Upper lobe of left lung (tissue), 4 donors: ENCODE results near the gene SLC6A18.

Source experiments
- CTCF ChIP-seq, 6 experiments: fragments of 450-650 bp in 4 of 6; fragments of 200-600 bp in 2 of 6; sonication (generic) in 2 of 6; IDR thresholded peaks; one replicate each; pipeline ENCODE4 v1.5.1; 2016 to 2019; ENCODE audit warnings: antibody characterized with exemption in 6 of 6
- POLR2AphosphoS5 ChIP-seq, 2 donors: sonication (generic); formaldehyde crosslinking; IDR thresholded peaks; one replicate each; pipeline ENCODE4 v1.5.1; 2017; ENCODE audit warnings: antibody characterized with exemption in 2 of 2

GRCh38 chr5:1222147-1222546 lies 3.0 kb upstream of the SLC6A18 start:
- TF ChIP-seq CTCF (IDR thresholded peaks at IDR 0.05), result no peak
- no peak for TF ChIP-seq POLR2AphosphoS5 (IDR thresholded peaks at IDR 0.05)
